Measurements from ENCODE around the gene RAMP1. TPM values are rescaled to one million over a fixed set of nuclear protein-coding genes. Genes with fewer than 3 reads are reported as not detected.
A peak's percentile ranks its signal among the peaks of the same experiment; 100 is the strongest.

The RAMP1 gene
- total RNA-seq, 4 donors from 2014 or later = 10.0 to 16.1 (median 11.2) TPM

DNA sequence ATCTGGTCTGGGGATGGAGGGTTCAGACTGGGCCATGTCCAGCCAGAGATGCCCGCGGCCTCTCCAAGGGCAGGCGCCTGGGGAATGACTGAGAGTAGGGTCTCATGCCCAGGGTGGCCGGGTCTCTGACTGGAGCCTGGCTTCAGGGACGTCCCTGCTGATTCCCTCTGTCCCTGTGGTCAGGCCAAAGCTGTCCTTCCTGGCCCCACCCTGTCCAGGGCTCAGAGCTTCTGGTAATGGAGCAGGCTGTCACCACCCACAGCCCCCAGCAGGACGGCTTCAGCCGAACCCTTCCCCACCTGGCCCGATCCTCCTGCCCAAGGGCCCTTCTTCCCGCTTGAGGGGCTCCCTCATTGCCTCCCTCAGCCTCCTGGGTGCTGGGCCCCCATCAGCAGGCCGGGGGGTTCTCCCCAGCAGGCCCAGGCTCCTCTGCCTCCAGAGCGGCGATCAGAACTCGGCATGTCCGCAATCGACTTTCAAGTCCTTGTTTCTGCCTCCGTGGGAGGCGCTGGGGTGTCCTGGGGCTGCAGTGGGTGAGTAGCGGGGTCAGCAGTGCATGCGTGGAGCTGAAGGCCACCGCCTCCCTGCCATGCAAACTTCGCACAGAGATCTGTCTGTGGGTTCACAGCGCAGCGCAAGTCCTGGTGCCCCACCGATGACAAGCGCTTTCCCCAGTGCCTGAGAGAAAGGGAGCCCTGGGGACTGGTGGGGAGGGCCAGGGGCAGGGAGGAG lies 18.3 kb downstream of the RAMP1 start:
- no peaks in the 10 kb centered on the region for H3K9me3 ChIP-seq
- no peak overlapping the region for H3K27ac ChIP-seq
- no peaks in the 10 kb centered on the region for H3K27me3 ChIP-seq
- peaks cover 24% of the 10 kb centered on the region for H3K4me1 ChIP-seq
- TF ChIP-seq, protein P1, sequence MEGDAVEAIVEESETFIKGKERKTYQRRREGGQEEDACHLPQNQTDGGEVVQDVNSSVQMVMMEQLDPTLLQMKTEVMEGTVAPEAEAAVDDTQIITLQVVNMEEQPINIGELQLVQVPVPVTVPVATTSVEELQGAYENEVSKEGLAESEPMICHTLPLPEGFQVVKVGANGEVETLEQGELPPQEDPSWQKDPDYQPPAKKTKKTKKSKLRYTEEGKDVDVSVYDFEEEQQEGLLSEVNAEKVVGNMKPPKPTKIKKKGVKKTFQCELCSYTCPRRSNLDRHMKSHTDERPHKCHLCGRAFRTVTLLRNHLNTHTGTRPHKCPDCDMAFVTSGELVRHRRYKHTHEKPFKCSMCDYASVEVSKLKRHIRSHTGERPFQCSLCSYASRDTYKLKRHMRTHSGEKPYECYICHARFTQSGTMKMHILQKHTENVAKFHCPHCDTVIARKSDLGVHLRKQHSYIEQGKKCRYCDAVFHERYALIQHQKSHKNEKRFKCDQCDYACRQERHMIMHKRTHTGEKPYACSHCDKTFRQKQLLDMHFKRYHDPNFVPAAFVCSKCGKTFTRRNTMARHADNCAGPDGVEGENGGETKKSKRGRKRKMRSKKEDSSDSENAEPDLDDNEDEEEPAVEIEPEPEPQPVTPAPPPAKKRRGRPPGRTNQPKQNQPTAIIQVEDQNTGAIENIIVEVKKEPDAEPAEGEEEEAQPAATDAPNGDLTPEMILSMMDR (IDR thresholded peaks at IDR 0.05) = no peak
- TF ChIP-seq EP300 (IDR thresholded peaks at IDR 0.05) = no peak
- TF ChIP-seq POLR2AphosphoS5 (IDR thresholded peaks at IDR 0.05) = no peak
- TF ChIP-seq POLR2A (IDR thresholded peaks at IDR 0.05) = no peak
- WGBS = 95% methylated on average over 20 of the region's 25 CpGs
- DNase-seq (ENCODE audit: low spot score in 2 of 2) = peak in 1 of 2 donors; percentile 73
- no peak overlapping the region for H3K4me3 ChIP-seq
- H3K36me3 ChIP-seq = no peaks in the 10 kb centered on the region

DNA sequence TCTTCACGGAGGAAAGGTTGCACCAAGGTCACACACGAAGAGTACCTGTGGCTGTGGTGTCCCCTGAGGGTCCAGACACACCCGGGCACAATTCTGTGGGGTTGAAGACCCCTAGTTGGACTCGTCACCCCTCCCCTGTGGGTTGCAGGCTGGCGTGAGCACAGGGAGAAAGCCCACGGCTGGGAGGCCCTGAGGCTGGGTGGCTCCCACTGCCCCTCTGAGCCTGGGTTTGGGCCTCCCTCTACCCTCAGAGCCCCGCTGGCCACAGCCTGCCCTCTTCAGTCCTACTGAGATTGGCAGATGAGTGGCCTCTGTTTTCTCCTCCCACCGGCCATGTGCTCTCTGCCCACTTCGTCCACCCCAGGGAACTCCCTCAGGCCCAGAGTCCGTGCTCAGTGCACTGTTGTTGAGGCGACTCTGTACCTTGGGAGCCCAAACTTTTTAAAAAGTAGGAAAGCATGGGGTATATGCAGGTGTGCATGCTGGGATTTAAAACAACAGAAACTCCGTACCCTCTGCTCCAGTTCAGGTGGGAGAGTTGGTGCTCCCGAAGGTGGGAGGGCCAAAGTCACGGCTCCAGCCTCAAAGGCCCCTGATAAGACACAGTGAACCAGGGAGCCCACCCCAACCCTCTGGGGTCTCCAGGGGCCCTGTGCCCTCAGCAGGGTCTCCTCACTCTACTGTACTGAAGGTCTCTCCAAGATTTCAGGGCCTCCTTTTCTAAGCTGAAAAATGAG lies 19.1 kb downstream of the RAMP1 start:
- WGBS = 90% methylated on average over 3 of the region's 14 CpGs
- TF ChIP-seq EP300 (IDR thresholded peaks at IDR 0.05) = no peak
- no peak for TF ChIP-seq POLR2AphosphoS5 (IDR thresholded peaks at IDR 0.05)
- no peak for TF ChIP-seq POLR2A (IDR thresholded peaks at IDR 0.05)
- TF ChIP-seq, protein P1 (IDR thresholded peaks at IDR 0.05) = no peak
- Histone ChIP-seq H3K36me3 (no peaks in the 10 kb centered on the region), H3K4me3 (no peak overlapping the region), H3K27me3 (no peaks in the 10 kb centered on the region), H3K9me3 (no peaks in the 10 kb centered on the region), H3K4me1 (peaks cover 17% of the 10 kb centered on the region), H3K27ac (no peak overlapping the region)
- DNase-seq (ENCODE audit: low spot score in 2 of 2) = peak in 1 of 2 donors; percentile 72

DNA sequence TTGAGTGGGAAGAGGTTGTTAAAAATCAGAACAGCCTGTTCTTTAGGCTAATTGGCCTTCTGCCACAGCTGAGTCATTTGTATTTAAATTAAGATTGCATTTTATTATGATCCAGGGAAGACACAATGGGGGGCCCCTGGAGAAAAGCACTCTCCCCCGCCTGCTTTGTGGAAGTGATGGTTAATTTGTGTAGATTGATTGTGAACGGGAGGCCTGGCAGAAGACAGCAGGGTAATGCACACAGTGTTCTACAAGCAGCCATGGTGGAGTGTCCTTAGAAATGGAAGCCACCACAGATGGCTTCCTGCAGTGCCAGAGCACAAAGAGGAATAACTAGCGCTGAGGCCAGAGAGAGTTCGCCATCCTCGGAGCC lies 19.6 kb downstream of the RAMP1 start:
- H3K36me3 ChIP-seq = no peaks in the 10 kb centered on the region
- H3K9me3 ChIP-seq = no peaks in the 10 kb centered on the region
- no peaks in the 10 kb centered on the region for H3K27me3 ChIP-seq
- peak in 1 of 2 donors; percentile 56 for DNase-seq (ENCODE audit: low spot score in 2 of 2)
- H3K4me3 ChIP-seq = no peak overlapping the region
- peaks cover 12% of the 10 kb centered on the region for H3K4me1 ChIP-seq
- no peak overlapping the region for H3K27ac ChIP-seq
- WGBS = 82% methylated on average over 5 of the region's 5 CpGs
- TF ChIP-seq POLR2A (IDR thresholded peaks at IDR 0.05) (no peak), EP300 (IDR thresholded peaks at IDR 0.05) (no peak), POLR2AphosphoS5 (IDR thresholded peaks at IDR 0.05) (no peak)
- TF ChIP-seq, protein P1 (IDR thresholded peaks at IDR 0.05) = no peak

DNA sequence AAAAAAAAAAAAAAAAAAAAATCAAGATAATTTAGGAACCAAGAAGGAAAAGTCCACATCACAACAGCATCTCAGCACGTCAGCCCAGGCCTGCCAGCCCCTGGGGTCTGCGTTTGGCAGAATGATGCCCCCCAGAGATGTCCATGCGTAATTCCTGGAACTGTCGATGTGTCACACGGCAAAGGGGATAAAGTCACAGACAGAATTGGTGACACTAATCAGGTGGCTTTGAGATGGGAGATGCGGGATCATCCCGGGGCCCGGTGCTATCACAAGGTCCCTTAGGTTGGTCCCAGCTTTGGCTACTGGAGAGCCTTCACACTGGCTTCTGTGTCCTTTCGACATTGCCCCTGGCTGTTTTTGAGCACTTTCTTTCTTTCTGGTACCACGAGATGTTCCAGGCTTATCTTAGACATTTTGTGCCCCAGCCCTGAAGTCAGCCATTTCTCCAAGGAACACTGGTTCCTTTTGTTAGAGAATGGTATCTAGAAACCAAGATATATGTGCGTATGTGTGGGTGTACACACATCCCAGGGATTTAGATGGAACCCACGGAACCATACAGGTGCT lies 20.7 kb downstream of the RAMP1 start:
- TF ChIP-seq EP300 (IDR thresholded peaks at IDR 0.05) (no peak), POLR2A (IDR thresholded peaks at IDR 0.05) (no peak), POLR2AphosphoS5 (IDR thresholded peaks at IDR 0.05) (no peak)
- TF ChIP-seq, protein P1 (IDR thresholded peaks at IDR 0.05) = no peak
- no peak overlapping the region for H3K27ac ChIP-seq

More for the DNA sequence above, 20.7 kb downstream of the RAMP1 start:
- no peak overlapping the region for H3K4me3 ChIP-seq
- DNase-seq (ENCODE audit: low spot score in 2 of 2) = peak in 1 of 2 donors; percentile 65
- no peaks in the 10 kb centered on the region for H3K9me3 ChIP-seq
- 97% methylated on average over 12 of the region's 12 CpGs for WGBS
- no peaks in the 10 kb centered on the region for H3K27me3 ChIP-seq
- peaks cover 10% of the 10 kb centered on the region for H3K4me1 ChIP-seq
- H3K36me3 ChIP-seq = no peaks in the 10 kb centered on the region

All from suprapubic skin (tissue), 4 donors.